SK-N-SH (cell line): ENCODE measurements around the gene GOLT1A.

ENCODE experiments used
- EP300 ChIP-seq, 2 experiments: IDR thresholded peaks; 2 replicates each; pipeline versions ENCODE4 v1.4.0 to v1.6.1; 2012; ENCODE audit warnings: borderline replicate concordance in 1 of 2, low read depth in 1 of 2, low read length in 1 of 2
- EZH2phosphoT487 ChIP-seq: fragments of 200-600 bp; sonication (generic); IDR thresholded peaks from 2 replicates; pipeline ENCODE4 v1.6.1; 2017; ENCODE audit warnings: low read depth, mixed run types, mild to moderate bottlenecking, antibody characterized with exemption, moderate library complexity, borderline replicate concordance
- JUND ChIP-seq: IDR thresholded peaks from 2 replicates; pipeline ENCODE4 v1.4.0; 2012
- NFIC ChIP-seq: IDR thresholded peaks from 2 replicates; pipeline ENCODE4 v1.4.0; 2012; ENCODE audit warnings: borderline replicate concordance
- POLR2AphosphoS5 ChIP-seq: IDR thresholded peaks from 2 replicates; pipeline ENCODE4 v1.6.1; 2012; ENCODE audit warnings: low read depth, low read length
- TF ChIP-seq, protein P1 (sequence below): fragments of 200-600 bp; sonication (generic); IDR thresholded peaks from 2 replicates; pipeline ENCODE4 v1.6.1; 2017; ENCODE audit warnings: antibody characterized with exemption, mild to moderate bottlenecking, moderate library complexity
- TF ChIP-seq, protein P2 (sequence below): IDR thresholded peaks from 2 replicates; pipeline ENCODE4 v1.6.1; 2012; ENCODE audit warnings: mild to moderate bottlenecking, low read depth, low read length, moderate library complexity
- TF ChIP-seq, protein P3 (sequence below): fragments of 150-350 bp; IDR thresholded peaks from 2 replicates; pipeline ENCODE4 v1.6.1; 2017; ENCODE audit warnings: antibody characterized with exemption, low read length, low read depth, borderline replicate concordance

DNA sequence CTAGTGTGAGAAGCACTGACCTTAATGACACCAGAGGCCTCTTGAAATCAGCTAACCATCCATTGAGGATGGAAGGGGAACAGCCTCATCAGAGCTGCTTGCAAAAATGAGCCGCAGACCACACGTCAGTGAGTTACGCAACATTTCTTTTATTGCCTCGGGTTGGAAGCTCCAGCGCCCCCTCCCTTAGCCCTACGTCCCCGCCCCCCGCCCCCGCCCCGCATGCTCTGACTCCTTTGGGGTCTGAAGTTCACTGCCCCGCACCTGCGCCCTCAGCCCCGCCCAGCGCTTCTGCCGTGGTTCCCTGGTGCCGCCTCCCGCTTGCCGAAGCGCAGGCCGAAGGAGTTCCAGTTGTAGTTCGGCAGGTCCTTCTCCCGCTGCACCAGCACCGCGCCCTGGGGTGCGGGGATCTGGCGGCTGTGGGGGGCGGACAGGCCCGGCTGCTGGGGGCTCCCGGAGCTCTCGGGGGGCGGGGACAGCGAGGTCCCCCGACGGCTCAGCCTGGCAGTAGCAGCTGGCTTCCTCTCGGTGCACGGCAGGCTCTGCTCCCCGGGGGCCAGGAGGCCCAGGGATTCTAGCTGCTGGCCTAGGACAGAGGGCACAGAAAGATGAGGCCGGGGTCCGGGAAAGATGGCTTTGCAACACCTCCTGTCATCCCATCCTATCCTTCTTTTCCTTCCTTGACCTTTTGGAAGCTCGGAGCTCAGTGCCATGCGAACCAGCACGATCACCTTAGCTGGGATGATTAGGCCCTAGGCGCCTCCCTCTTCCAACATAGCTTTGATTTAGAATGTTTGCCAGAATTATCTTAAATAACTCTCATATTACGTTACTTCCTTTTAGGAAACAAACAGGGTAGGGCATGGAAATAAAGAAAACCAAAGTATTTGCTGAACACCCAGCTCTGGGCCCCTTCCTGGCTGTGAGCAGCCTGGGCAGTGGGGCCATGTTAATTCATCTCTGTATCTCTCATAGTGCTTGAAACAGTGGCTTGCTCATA lies 23.3 kb downstream of the GOLT1A start:
- TF ChIP-seq NFIC (no peak), EP300 (IDR thresholded peaks at IDR 0.05; ENCODE audit: borderline replicate concordance in 1 of 2, low read depth in 1 of 2, low read length in 1 of 2) (no peak), JUND (no peak), EZH2phosphoT487 (no peak), POLR2AphosphoS5 (no peak)
- TF ChIP-seq, protein P1, sequence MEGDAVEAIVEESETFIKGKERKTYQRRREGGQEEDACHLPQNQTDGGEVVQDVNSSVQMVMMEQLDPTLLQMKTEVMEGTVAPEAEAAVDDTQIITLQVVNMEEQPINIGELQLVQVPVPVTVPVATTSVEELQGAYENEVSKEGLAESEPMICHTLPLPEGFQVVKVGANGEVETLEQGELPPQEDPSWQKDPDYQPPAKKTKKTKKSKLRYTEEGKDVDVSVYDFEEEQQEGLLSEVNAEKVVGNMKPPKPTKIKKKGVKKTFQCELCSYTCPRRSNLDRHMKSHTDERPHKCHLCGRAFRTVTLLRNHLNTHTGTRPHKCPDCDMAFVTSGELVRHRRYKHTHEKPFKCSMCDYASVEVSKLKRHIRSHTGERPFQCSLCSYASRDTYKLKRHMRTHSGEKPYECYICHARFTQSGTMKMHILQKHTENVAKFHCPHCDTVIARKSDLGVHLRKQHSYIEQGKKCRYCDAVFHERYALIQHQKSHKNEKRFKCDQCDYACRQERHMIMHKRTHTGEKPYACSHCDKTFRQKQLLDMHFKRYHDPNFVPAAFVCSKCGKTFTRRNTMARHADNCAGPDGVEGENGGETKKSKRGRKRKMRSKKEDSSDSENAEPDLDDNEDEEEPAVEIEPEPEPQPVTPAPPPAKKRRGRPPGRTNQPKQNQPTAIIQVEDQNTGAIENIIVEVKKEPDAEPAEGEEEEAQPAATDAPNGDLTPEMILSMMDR, result no peak
- TF ChIP-seq, protein P2, sequence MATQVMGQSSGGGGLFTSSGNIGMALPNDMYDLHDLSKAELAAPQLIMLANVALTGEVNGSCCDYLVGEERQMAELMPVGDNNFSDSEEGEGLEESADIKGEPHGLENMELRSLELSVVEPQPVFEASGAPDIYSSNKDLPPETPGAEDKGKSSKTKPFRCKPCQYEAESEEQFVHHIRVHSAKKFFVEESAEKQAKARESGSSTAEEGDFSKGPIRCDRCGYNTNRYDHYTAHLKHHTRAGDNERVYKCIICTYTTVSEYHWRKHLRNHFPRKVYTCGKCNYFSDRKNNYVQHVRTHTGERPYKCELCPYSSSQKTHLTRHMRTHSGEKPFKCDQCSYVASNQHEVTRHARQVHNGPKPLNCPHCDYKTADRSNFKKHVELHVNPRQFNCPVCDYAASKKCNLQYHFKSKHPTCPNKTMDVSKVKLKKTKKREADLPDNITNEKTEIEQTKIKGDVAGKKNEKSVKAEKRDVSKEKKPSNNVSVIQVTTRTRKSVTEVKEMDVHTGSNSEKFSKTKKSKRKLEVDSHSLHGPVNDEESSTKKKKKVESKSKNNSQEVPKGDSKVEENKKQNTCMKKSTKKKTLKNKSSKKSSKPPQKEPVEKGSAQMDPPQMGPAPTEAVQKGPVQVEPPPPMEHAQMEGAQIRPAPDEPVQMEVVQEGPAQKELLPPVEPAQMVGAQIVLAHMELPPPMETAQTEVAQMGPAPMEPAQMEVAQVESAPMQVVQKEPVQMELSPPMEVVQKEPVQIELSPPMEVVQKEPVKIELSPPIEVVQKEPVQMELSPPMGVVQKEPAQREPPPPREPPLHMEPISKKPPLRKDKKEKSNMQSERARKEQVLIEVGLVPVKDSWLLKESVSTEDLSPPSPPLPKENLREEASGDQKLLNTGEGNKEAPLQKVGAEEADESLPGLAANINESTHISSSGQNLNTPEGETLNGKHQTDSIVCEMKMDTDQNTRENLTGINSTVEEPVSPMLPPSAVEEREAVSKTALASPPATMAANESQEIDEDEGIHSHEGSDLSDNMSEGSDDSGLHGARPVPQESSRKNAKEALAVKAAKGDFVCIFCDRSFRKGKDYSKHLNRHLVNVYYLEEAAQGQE, result no peak
- TF ChIP-seq, protein P3, sequence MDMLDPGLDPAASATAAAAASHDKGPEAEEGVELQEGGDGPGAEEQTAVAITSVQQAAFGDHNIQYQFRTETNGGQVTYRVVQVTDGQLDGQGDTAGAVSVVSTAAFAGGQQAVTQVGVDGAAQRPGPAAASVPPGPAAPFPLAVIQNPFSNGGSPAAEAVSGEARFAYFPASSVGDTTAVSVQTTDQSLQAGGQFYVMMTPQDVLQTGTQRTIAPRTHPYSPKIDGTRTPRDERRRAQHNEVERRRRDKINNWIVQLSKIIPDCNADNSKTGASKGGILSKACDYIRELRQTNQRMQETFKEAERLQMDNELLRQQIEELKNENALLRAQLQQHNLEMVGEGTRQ, result no peak
